Left lung (tissue), 10 donors: Measurements from ENCODE around the gene CAMK2N2. TPM values are rescaled to one million over a fixed set of nuclear protein-coding genes. Genes with fewer than 3 reads are reported as not detected.

Experiments used
- ATAC-seq: fragments of 200-7000 bp; cut with Tn5 transposase; one replicate; pipeline ENCODE4 v1.9.1; 2020; ENCODE audit warnings: moderate library complexity
- DNase-seq, 4 donors: peaks; one replicate each; pipeline ENCODE4 v3.0.0-alpha.2; 2013 to 2020
- H3K27ac ChIP-seq, 2 donors: fragments of 200-600 bp; sonication (generic) in 1 of 2; one replicate each; pipeline versions ENCODE4 v1.5.0 to v1.8.0; 2020 to 2021
- H3K27me3 ChIP-seq, 2 donors: fragments of 200-600 bp; sonication (generic) in 1 of 2; one replicate each; pipeline versions ENCODE4 v1.5.0 to v1.8.0; 2020 to 2021
- H3K36me3 ChIP-seq, 2 donors: fragments of 200-600 bp; sonication (generic) in 1 of 2; one replicate each; pipeline versions ENCODE4 v1.5.0 to v1.8.0; 2020 to 2021
- H3K4me1 ChIP-seq, 2 donors: fragments of 200-600 bp; one replicate each; pipeline ENCODE4 v1.8.0; 2021
- H3K4me3 ChIP-seq, 2 donors: fragments of 200-600 bp; sonication (generic) in 1 of 2; one replicate each; pipeline versions ENCODE4 v1.5.0 to v1.8.0; 2020 to 2021; ENCODE audit warnings: mild to moderate bottlenecking in 1 of 2
- H3K9me3 ChIP-seq, 2 donors: fragments of 200-600 bp; sonication (generic) in 1 of 2; one replicate each; pipeline versions ENCODE4 v1.5.0 to v1.8.0; 2020 to 2021
- intact Hi-C, 2 donors: fragments of 100-400 bp; cut with DNase I; formaldehyde crosslinking; loops; one replicate each; pipeline versions ENCODE4 v1.11.2 to v1.14.2; 2022
- polyA plus RNA-seq, 6 donors: library from polyadenylated mRNA; unstranded; fragments of 120-200 nt; gene quantifications; one replicate each; pipeline ENCODE4 v1.2.1, GENCODE V29; 2013; ENCODE audit not compliant: insufficient read length in 6 of 6
- total RNA-seq, 2 donors: library from RNA; stranded (reverse); fragmentation: NEBNext Ultra II Directional; extraction: Animal tissue kit (Norgen Biotek cat#: 25700); gene quantifications; one replicate each; pipeline ENCODE4 v1.2.1, GENCODE V29; 2021
- TF ChIP-seq, protein P1 (sequence below), 2 donors: fragments of 200-600 bp; sonication (generic) in 1 of 2; IDR thresholded peaks; one replicate each; pipeline versions ENCODE4 v1.5.0 to v1.8.0; 2021; ENCODE audit warnings: antibody characterized with exemption in 2 of 2
- donor health status: DM: no; HTN: yes; CAD: no.
- donor health status: DM: no; HTN: no; CAD: no.

Gene CAMK2N2
- total and polyA plus RNA-seq, 8 donors: 0.10 to 1.0 (median 0.22) TPM; not detected in 1

DNA sequence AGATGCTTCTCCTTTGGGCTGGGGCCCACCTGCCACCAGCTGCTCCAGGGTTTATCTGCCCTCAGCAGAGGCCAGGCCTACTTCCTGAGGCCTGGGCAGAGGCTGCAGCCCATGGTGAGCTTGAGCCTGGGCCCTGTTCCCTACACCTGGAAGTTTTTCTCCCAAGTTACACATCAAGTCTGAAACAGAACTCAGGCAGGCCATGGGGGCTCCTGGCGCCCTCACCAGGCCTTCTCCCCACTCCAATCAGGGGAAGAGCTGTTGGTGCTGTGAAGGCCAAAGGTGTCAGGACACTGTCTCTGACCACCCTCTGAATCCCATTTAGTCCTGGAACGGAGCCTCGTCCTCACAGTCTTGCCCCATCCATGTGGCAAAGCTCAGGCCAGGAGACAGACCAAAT lies 24.7 kb downstream of the CAMK2N2 start:
- ATAC-seq (no peak), DNase-seq (no peak)
- Histone ChIP-seq H3K4me1 (no peaks in the 10 kb centered on the region), H3K4me3 (no peak overlapping the region), H3K27me3 (peaks cover 8 to 50% of the 10 kb centered on the region in 2 donors), H3K36me3 (no peaks in the 10 kb centered on the region), H3K27ac (no peak overlapping the region), H3K9me3 (no peaks in the 10 kb centered on the region)
- intact Hi-C loops: loop anchor here in 1 of 2 donors (10.0 kb wide), 1 partner anchor 92 kb away; no protein-coding TSS in a partner anchor
- TF ChIP-seq, protein P1, sequence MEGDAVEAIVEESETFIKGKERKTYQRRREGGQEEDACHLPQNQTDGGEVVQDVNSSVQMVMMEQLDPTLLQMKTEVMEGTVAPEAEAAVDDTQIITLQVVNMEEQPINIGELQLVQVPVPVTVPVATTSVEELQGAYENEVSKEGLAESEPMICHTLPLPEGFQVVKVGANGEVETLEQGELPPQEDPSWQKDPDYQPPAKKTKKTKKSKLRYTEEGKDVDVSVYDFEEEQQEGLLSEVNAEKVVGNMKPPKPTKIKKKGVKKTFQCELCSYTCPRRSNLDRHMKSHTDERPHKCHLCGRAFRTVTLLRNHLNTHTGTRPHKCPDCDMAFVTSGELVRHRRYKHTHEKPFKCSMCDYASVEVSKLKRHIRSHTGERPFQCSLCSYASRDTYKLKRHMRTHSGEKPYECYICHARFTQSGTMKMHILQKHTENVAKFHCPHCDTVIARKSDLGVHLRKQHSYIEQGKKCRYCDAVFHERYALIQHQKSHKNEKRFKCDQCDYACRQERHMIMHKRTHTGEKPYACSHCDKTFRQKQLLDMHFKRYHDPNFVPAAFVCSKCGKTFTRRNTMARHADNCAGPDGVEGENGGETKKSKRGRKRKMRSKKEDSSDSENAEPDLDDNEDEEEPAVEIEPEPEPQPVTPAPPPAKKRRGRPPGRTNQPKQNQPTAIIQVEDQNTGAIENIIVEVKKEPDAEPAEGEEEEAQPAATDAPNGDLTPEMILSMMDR (IDR thresholded peaks at IDR 0.05): no peak

DNA sequence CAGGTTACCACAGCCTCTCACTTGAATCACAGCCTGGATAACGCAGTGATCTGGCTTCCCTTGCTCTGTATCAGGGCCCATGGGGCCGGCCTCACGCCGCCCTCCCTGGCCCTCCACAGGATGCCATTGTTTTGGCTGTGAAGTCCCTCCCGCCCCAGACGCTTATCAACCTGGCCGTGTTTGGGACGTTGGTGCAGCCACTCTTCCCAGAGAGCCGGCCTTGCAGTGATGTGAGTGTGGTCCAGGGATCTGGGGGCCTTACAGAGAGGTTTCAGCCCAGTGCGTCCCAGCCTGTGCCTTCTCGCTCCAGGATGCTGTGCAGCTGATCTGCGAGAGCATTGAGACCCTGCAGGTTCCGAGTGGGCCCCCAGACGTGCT lies 25.3 kb downstream of the CAMK2N2 start:
- intact Hi-C loops: loop anchor here in 1 of 2 donors (10.0 kb wide), 1 partner anchor 91 kb away; no protein-coding TSS in a partner anchor

DNA sequence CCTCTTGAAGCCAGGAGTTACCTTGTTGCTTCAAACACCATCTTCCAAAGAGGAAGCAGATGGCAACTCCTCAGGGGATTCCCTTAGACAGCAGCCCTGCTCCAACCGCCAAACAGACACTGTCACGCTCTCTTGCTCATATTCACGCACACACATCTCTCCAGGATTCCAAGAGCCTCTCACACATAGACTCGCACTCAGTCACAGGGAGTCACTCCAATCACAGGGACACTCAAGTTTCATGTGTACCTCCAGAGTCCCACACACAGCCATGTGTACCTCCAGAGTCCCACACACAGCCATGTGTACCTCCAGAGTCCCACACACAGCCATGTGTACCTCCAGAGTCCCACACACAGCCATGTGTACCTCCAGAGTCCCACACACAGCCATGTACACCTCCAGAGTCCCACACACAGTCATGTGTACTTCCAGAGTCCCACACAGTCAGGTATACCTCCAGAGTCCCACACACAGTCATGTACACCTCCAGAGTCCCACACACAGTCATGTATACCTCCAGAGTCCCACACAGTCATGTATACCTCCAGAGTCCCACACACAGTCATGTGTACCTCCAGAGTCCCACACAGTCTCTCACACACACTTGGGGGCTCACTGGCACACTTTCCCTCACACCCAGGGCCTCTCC lies 25.8 kb downstream of the CAMK2N2 start:
- H3K9me3 ChIP-seq: no peaks in the 10 kb centered on the region
- TF ChIP-seq, protein P1 (IDR thresholded peaks at IDR 0.05): no peak
- peaks cover 2 to 7% of the 10 kb centered on the region in 2 donors for H3K4me1 ChIP-seq
- no peak overlapping the region for H3K27ac ChIP-seq
- H3K4me3 ChIP-seq: no peak overlapping the region
- ATAC-seq (no peak), DNase-seq (no peak)
- intact Hi-C loops: loop anchor here in 1 of 2 donors (10.0 kb wide), 1 partner anchor 91 kb away; no protein-coding TSS in a partner anchor
- peaks cover 19 to 61% of the 10 kb centered on the region in 2 donors for H3K27me3 ChIP-seq
- H3K36me3 ChIP-seq: no peaks in the 10 kb centered on the region

More for the DNA sequence above, 25.3 kb downstream of the CAMK2N2 start:
- Histone ChIP-seq H3K27ac (no peak overlapping the region), H3K36me3 (no peaks in the 10 kb centered on the region), H3K9me3 (no peaks in the 10 kb centered on the region), H3K27me3 (peaks cover 14 to 56% of the 10 kb centered on the region in 2 donors), H3K4me3 (no peak overlapping the region), H3K4me1 (peaks cover 0 to 1% of the 10 kb centered on the region in 2 donors)
- TF ChIP-seq, protein P1 (IDR thresholded peaks at IDR 0.05): no peak
- ATAC-seq (no peak), DNase-seq (no peak)

DNA sequence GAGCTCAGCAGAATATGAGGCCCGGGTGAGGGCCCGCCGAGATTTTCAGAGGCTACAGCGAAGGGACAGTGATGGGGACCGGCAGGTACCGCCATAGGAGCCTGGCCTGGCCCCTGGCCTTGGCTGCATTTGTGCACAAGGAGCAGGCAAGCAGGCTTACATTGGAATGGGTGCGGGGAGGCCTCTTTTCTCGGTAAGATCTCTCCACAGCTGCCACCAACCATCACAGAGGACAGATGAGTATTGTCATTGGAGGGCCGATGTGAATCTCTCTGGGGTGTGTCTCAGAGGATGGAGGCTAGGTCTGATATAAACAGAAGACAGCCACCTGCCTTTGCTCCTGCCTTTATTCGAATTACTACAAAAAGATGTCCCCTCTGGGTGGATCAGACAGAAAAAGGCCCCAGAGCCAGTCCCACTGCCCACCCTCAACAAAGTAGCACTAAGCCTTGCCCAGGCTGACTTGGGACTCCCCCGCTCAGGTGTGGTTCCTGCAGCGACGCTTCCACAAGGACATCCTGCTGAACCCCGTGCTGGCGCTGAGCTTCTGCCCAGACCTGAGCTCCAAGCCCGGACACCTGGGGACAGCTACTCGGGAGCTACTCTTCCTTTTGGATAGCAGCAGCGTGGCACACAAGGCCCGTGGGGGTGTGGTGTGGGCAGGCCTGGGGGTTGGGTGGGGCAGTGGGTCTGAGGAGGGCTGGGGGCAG lies 26.5 kb downstream of the CAMK2N2 start:
- H3K27me3 ChIP-seq: peaks cover 26 to 68% of the 10 kb centered on the region in 2 donors
- no peak overlapping the region for H3K27ac ChIP-seq
- TF ChIP-seq, protein P1 (IDR thresholded peaks at IDR 0.05): no peak
- H3K4me1 ChIP-seq: peaks cover 8 to 13% of the 10 kb centered on the region in 2 donors
- H3K36me3 ChIP-seq: no peaks in the 10 kb centered on the region
- intact Hi-C loops: loop anchor here in 1 of 2 donors (10.0 kb wide), 1 partner anchor 90 kb away; no protein-coding TSS in a partner anchor
- no peaks in the 10 kb centered on the region for H3K9me3 ChIP-seq
- DNase-seq: no peak
- no peak overlapping the region for H3K4me3 ChIP-seq
- ATAC-seq: no peak

DNA sequence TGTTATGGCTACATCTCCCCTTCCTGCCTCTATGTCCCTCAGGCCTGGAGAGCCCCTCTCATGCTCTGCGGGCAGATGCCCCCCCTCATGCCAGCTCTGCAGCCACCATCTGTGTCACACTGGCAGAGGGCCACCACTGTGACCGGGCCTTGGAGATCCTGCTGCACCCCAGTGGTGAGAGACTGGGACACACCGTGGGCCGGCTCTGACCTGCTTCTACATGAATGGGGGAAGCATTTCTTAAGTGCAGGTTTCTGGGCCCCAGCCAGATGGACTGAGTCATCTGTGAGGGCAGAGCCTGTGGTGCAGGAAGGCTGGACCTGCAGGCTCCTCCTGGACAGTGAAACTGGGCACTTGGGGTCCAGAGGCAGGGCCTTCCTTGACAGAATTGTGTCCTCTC lies 27.1 kb downstream of the CAMK2N2 start:
- Histone ChIP-seq H3K36me3 (no peaks in the 10 kb centered on the region), H3K4me1 (peaks cover 12 to 19% of the 10 kb centered on the region in 2 donors), H3K27me3 (peaks cover 32 to 70% of the 10 kb centered on the region in 2 donors), H3K9me3 (no peaks in the 10 kb centered on the region), H3K4me3 (no peak overlapping the region), H3K27ac (no peak overlapping the region)
- DNase-seq: peak in 2 of 4 donors; percentile 85
- TF ChIP-seq, protein P1 (IDR thresholded peaks at IDR 0.05): no peak
- intact Hi-C loops: loop anchor here in 1 of 2 donors (10.0 kb wide), 1 partner anchor 89 kb away; no protein-coding TSS in a partner anchor
- peak; percentile 86 for ATAC-seq
